Dendritic cell treated with granulocyte-macrophage colony-stimulating factor and Interleukin-4, amounts not matched to agents 40 ng/mL and 50 ng/mL, for 4 days (primary cell): ENCODE results near the gene CAPN1.
A peak's percentile ranks its signal among the peaks of the same experiment; 100 is the strongest.

Experiments used
- H3K27ac Mint-ChIP-seq: one replicate; pipeline ENCODE4 v1.8.0; 2022; ENCODE audit warnings: mild to moderate bottlenecking, mixed read lengths
- H3K27me3 Mint-ChIP-seq: one replicate; pipeline ENCODE4 v1.8.0; 2022; ENCODE audit warnings: mild to moderate bottlenecking, mixed read lengths
- H3K36me3 Mint-ChIP-seq: one replicate; pipeline ENCODE4 v1.8.0; 2022; ENCODE audit warnings: low read depth, mixed read lengths
- H3K4me1 Mint-ChIP-seq: one replicate; pipeline ENCODE4 v1.8.0; 2022; ENCODE audit warnings: low read depth, mixed read lengths
- H3K4me3 Mint-ChIP-seq: one replicate; pipeline ENCODE4 v1.8.0; 2022; ENCODE audit warnings: mild to moderate bottlenecking, moderate library complexity, mixed read lengths
- H3K9me3 Mint-ChIP-seq: one replicate; pipeline ENCODE4 v1.8.0; 2022; ENCODE audit warnings: mixed read lengths
- intact Hi-C: fragments of 100-400 bp; cut with micrococcal nuclease; formaldehyde crosslinking; loops from one replicate; pipeline ENCODE4 v1.15.0; 2022

Gene CAPN1

DNA sequence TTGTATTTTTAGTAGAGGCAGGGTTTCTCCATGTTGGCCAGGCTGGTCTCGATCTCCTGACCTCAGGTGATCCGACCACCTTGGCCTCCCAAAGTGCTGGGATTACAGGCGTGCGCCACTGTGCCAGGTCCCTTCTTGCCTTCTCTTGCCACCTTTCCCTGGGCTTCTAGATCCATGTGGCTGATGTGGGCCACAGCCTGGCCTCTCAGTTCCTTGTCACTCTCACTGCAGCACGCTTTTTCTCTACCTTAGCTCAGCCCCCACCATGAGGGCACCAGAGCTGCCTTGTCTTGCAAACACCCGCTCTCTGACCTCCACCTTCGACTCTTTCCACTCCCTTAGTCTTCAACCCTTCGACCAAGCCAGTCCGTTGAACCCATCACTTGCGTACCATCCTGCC lies 7.5 kb downstream of the CAPN1 start:
- H3K9me3 Mint-ChIP-seq: no peaks in the 10 kb centered on the region
- peaks cover 85% of the 10 kb centered on the region for H3K36me3 Mint-ChIP-seq
- H3K4me1 Mint-ChIP-seq: peaks cover 48% of the 10 kb centered on the region
- peak overlapping the region; percentile 61 for H3K27ac Mint-ChIP-seq
- intact Hi-C loops: no loop called here
- no peaks in the 10 kb centered on the region for H3K27me3 Mint-ChIP-seq
- peak overlapping the region; percentile 71 for H3K4me3 Mint-ChIP-seq

DNA sequence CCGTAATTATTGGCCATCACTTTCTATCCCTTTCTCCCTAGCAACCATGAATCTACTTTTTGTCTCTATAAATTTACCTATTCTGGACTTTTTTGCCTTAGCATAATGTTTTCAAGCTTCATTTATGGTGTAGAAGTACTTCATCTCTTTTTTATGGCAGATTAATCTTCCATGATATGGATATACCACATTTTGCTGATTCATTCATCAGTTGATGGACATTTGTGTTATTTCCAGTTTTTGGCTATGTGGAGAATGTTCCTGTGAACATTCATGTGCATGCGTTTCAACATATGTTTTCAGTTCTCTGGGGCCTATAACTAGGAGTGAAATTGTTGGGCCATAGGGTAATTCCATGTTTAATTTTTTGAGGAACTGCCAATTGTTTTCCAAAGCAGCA lies 12.8 kb downstream of the CAPN1 start:
- H3K36me3 Mint-ChIP-seq: peaks cover 81% of the 10 kb centered on the region
- H3K4me3 Mint-ChIP-seq: no peak overlapping the region
- peaks cover 24% of the 10 kb centered on the region for H3K4me1 Mint-ChIP-seq
- H3K27me3 Mint-ChIP-seq: no peaks in the 10 kb centered on the region
- no peaks in the 10 kb centered on the region for H3K9me3 Mint-ChIP-seq
- H3K27ac Mint-ChIP-seq: no peak overlapping the region
- intact Hi-C loops: no loop called here

DNA sequence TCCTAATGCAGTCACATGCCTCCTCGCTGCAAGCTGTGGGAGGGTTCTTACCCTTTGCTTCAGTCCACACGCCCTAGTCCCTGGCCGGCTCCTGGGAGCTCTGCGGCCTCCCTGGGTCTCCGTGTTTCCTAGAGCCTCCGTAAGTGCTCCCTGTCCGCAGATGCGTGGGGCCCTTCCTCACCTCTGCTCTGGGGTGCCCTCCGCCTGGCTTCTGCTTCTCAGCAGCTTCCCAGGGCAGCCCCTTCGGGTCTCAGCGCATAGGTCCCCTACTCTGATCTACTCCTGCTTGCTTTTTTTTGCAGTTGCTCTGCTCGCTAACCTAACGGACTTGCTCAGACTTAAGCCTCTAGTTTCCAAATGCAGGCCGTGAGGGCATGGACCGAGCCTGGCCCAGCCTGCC lies 22.4 kb downstream of the CAPN1 start:
- H3K27ac Mint-ChIP-seq: no peak overlapping the region
- intact Hi-C loops: loop anchor here (5.0 kb wide), 1 partner anchor 48 kb away; no protein-coding TSS in a partner anchor

DNA sequence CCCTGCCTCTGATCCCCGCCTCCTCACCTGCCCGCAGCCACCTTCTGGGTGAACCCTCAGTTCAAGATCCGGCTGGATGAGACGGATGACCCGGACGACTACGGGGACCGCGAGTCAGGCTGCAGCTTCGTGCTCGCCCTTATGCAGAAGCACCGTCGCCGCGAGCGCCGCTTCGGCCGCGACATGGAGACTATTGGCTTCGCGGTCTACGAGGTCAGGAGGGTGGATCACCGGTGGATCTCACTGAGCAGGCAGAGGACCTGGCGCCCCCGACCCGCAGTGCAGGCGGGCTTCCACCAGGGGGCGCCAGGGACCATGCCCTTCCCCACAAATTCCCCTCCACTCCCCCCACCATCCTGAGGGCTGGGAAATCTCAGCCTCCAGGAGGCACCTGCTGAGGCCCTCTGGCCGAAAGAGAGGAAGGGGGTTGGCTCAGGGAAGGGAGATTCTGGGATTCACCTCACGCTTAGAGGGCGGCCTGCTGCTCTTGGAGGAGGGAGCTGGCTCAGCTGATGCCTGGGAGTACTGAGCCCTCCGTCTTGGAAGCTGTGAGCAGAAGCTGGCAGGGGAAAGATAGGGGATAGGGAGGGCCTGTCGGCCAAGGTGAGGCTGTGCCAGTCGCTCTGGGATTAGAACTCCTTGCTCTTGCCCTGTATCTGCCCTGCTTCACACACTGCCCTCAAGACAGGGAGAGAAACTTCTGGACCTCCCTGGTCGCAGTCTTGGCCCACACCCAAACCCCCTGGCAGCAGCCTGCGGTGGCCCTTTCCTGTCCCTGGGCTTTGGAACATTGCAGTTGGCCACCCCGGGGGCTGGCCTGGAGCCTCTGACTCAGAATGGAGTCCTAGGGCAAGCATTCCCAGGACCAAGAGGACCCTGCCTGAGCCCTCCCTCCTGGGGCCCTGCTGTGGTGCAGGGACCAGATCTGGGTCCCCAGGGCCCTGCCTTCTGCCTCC lies 23.2 kb downstream of the CAPN1 start:
- Mint-ChIP-seq H3K9me3 (no peaks in the 10 kb centered on the region), H3K27ac (no peak overlapping the region), H3K4me1 (peaks cover 25% of the 10 kb centered on the region), H3K36me3 (peaks cover 100% of the 10 kb centered on the region), H3K4me3 (no peak overlapping the region), H3K27me3 (no peaks in the 10 kb centered on the region)
- intact Hi-C loops: loop anchor here (5.0 kb wide), 1 partner anchor 47 kb away; no protein-coding TSS in a partner anchor

More for the DNA sequence above, 22.4 kb downstream of the CAPN1 start:
- Mint-ChIP-seq H3K27me3 (no peaks in the 10 kb centered on the region), H3K4me1 (peaks cover 23% of the 10 kb centered on the region), H3K9me3 (no peaks in the 10 kb centered on the region), H3K4me3 (no peak overlapping the region), H3K36me3 (peaks cover 100% of the 10 kb centered on the region)

GRCh38 chr11:65205602-65205967 lies 23.9 kb downstream of the CAPN1 start:
- intact Hi-C loops: no loop called here
- no peak overlapping the region for H3K27ac Mint-ChIP-seq
- no peak overlapping the region for H3K4me3 Mint-ChIP-seq
- peaks cover 25% of the 10 kb centered on the region for H3K4me1 Mint-ChIP-seq
- peaks cover 100% of the 10 kb centered on the region for H3K36me3 Mint-ChIP-seq
- no peaks in the 10 kb centered on the region for H3K9me3 Mint-ChIP-seq
- H3K27me3 Mint-ChIP-seq: no peaks in the 10 kb centered on the region

DNA sequence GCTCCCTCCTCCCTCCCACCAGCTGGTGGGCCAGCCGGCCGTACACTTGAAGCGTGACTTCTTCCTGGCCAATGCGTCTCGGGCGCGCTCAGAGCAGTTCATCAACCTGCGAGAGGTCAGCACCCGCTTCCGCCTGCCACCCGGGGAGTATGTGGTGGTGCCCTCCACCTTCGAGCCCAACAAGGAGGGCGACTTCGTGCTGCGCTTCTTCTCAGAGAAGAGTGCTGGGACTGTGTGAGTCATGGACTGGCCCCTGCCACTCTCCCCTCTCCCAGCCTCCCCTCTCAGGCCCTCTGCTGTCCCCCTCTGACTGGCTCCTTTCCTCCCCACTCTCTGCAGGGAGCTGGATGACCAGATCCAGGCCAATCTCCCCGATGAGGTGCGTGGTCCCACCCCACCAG lies 24.7 kb downstream of the CAPN1 start:
- intact Hi-C loops: no loop called here
- no peaks in the 10 kb centered on the region for H3K27me3 Mint-ChIP-seq
- H3K36me3 Mint-ChIP-seq: peaks cover 100% of the 10 kb centered on the region
- peaks cover 25% of the 10 kb centered on the region for H3K4me1 Mint-ChIP-seq
- no peak overlapping the region for H3K4me3 Mint-ChIP-seq
- H3K9me3 Mint-ChIP-seq: no peaks in the 10 kb centered on the region
- H3K27ac Mint-ChIP-seq: no peak overlapping the region

- Mint-ChIP-seq H3K9me3 (no peaks in the 10 kb centered on the region), H3K36me3 (peaks cover 100% of the 10 kb centered on the region), H3K27me3 (no peaks in the 10 kb centered on the region), H3K27ac (no peak overlapping the region), H3K4me3 (no peak overlapping the region), H3K4me1 (peaks cover 25% of the 10 kb centered on the region)
- intact Hi-C loops: no loop called here
Observed at GRCh38 chr11:65206901-65207300, 25.2 kb downstream of the CAPN1 start.

DNA sequence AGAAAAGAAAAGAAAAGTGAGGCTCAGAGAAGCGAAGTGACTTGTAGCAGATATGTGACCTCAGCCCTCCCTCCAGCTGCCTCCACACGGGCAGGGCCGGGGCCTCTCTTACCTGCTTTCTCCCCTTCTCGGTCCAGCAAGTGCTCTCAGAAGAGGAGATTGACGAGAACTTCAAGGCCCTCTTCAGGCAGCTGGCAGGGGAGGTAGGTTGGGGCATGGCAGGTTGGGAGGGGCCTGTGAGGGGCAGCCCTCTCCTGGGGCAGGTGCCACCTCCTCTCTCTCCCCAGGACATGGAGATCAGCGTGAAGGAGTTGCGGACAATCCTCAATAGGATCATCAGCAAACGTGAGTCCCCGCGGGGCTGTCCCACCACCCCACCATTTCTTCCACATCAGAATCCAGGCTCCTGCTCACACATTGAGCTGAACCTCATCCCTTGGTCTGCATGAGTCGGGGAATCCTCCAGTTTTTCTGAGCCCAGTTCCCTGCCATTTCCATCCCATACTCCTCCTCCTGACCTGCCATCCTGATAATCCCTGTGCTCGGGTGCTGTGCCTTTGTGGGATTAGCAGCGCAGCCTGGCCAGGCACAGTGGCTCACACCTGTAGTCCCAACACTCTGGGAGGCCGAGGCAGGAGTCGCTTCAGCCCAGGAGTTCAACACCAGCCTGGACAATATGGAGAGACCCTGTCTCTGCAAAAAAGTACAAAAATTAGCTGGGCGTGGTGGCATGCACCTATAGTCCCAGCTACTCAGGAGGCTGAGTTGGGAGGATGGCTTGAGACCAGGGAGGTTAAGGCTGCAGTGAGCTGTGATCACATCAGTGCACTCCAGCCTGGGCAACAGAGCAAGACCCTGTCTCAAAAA lies 26.4 kb downstream of the CAPN1 start:
- intact Hi-C loops: no loop called here
- H3K27ac Mint-ChIP-seq: peak overlapping the region; percentile 2
- no peaks in the 10 kb centered on the region for H3K27me3 Mint-ChIP-seq
- peaks cover 32% of the 10 kb centered on the region for H3K4me1 Mint-ChIP-seq
- H3K4me3 Mint-ChIP-seq: no peak overlapping the region
- no peaks in the 10 kb centered on the region for H3K9me3 Mint-ChIP-seq
- peaks cover 92% of the 10 kb centered on the region for H3K36me3 Mint-ChIP-seq

GRCh38 chr11:65208785-65209710 lies 27.3 kb downstream of the CAPN1 start:
- Mint-ChIP-seq H3K27me3 (peaks cover 3% of the 10 kb centered on the region), H3K4me1 (peaks cover 41% of the 10 kb centered on the region), H3K36me3 (peaks cover 83% of the 10 kb centered on the region), H3K9me3 (no peaks in the 10 kb centered on the region), H3K27ac (peak overlapping the region; percentile 2), H3K4me3 (no peak overlapping the region)
- intact Hi-C loops: no loop called here

DNA sequence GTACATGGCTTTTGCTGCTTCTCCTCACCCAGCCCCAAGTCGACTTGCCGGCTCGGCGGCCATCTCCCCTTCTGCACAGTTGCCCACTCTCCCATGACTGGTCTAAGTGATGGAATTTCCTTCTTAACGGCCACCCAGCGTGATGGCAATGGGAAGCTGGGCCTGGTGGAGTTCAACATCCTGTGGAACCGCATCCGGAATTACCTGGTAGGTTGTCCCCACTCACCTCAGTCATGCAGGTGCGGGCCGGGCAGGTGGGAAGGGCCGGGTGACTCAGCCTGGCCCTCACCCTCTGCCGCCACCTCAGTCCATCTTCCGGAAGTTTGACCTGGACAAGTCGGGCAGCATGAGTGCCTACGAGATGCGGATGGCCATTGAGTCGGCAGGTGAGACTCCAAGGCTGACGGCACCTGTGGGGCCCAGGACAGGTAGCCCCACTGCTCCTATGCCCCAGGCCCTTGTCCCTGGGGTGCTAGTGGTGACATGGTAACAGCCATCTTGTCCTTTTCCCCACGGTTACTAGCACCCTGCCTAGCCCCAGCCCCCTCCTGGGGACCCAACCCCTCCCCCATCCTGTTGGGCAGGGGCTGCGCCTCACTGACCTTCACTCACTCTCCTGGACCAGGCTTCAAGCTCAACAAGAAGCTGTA lies 28.1 kb downstream of the CAPN1 start:
- peaks cover 3% of the 10 kb centered on the region for H3K27me3 Mint-ChIP-seq
- H3K4me3 Mint-ChIP-seq: no peak overlapping the region
- no peak overlapping the region for H3K27ac Mint-ChIP-seq
- peaks cover 75% of the 10 kb centered on the region for H3K36me3 Mint-ChIP-seq
- H3K4me1 Mint-ChIP-seq: peaks cover 34% of the 10 kb centered on the region
- H3K9me3 Mint-ChIP-seq: no peaks in the 10 kb centered on the region
- intact Hi-C loops: no loop called here

DNA sequence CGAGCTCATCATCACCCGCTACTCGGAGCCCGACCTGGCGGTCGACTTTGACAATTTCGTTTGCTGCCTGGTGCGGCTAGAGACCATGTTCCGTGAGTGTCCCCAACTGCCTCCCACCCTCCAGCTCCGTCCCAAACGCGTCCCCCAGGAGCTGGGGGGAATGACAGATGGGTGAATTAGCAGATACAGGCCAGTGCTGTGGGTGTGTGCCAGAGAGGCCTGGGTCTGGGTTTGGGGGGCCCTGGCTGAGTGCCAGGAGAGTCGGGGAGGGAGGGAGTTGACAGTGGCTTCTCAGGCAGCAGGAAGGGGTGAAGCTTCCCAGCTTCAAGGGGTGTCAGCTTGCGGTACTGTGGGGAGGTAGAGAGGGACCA lies 28.6 kb downstream of the CAPN1 start:
- Mint-ChIP-seq H3K4me1 (peaks cover 35% of the 10 kb centered on the region), H3K27me3 (peaks cover 3% of the 10 kb centered on the region), H3K4me3 (no peak overlapping the region), H3K36me3 (peaks cover 70% of the 10 kb centered on the region), H3K9me3 (no peaks in the 10 kb centered on the region), H3K27ac (no peak overlapping the region)
- intact Hi-C loops: no loop called here

DNA sequence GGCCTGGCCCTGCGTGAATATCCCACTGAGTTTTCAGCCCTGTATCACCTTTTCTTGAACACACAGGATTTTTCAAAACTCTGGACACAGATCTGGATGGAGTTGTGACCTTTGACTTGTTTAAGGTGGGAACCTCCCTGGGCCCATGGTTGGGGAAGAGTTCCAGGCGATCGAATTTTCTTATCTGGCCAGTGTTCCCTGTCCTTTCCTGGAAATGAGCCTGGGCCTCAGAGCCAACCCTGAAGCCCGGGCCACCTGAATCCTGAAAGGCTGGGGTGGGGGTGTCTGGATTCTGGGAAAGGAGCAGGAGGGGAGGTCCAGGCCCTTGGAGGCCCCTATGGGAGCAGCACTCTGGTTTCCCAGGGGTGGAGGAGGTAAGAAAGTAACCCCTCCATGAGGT lies 29.0 kb downstream of the CAPN1 start:
- Mint-ChIP-seq H3K27me3 (peaks cover 5% of the 10 kb centered on the region), H3K27ac (no peak overlapping the region), H3K4me1 (peaks cover 39% of the 10 kb centered on the region), H3K4me3 (no peak overlapping the region), H3K9me3 (peaks cover 2% of the 10 kb centered on the region), H3K36me3 (peaks cover 66% of the 10 kb centered on the region)
- intact Hi-C loops: no loop called here
